Measurements from ENCODE around the gene GSC. TPM values are rescaled to one million over a fixed set of nuclear protein-coding genes. Genes with fewer than 3 reads are reported as not detected.

GSC gene
- total RNA-seq, 1 donor = 9.4 TPM

DNA sequence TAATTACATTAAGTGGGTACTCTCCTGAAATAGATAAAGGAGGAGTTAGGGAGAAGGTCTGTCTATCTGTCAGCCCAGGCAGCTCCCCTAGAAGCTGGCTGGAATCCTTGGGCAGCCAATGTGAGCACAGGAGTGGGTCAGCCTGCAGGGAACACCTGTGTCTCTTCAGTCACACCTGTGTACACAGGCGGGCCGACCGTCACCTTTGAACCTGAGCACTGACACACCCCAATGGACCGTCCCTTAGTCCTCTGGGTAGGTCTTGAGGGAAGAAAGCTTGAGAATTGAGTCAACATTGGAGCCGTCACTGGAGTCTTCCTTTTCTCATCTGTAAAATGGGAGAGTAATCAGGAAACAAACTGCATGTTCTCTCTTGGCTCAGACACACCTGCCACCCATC is 9.8 kb upstream of the GSC start:
- DNase-seq (ENCODE audit: insufficient read length, low spot score, missing footprints) = no peak
- Histone ChIP-seq H2AFZ (ENCODE audit: low read length) (no peak overlapping the region), H3K4me1 (ENCODE audit: insufficient read depth, low read length) (no peaks in the 10 kb centered on the region), H3K4me3 (ENCODE audit: insufficient read depth, low read length) (no peak overlapping the region), H3K4me2 (ENCODE audit: insufficient read depth, low read length) (no peak overlapping the region), H3K79me2 (ENCODE audit: insufficient read depth, low read length) (no peaks in the 10 kb centered on the region), H4K20me1 (ENCODE audit: insufficient read depth, low read length) (no peaks in the 10 kb centered on the region), H3K27ac (ENCODE audit: low read depth, low read length) (no peak overlapping the region), H3K27me3 (ENCODE audit: insufficient read depth, low read length) (peaks cover 9% of the 10 kb centered on the region), H3K9me3 (ENCODE audit: low read depth, low read length) (no peaks in the 10 kb centered on the region), H3K36me3 (ENCODE audit: insufficient read depth, low read length) (no peaks in the 10 kb centered on the region)
- TF ChIP-seq, protein P1, sequence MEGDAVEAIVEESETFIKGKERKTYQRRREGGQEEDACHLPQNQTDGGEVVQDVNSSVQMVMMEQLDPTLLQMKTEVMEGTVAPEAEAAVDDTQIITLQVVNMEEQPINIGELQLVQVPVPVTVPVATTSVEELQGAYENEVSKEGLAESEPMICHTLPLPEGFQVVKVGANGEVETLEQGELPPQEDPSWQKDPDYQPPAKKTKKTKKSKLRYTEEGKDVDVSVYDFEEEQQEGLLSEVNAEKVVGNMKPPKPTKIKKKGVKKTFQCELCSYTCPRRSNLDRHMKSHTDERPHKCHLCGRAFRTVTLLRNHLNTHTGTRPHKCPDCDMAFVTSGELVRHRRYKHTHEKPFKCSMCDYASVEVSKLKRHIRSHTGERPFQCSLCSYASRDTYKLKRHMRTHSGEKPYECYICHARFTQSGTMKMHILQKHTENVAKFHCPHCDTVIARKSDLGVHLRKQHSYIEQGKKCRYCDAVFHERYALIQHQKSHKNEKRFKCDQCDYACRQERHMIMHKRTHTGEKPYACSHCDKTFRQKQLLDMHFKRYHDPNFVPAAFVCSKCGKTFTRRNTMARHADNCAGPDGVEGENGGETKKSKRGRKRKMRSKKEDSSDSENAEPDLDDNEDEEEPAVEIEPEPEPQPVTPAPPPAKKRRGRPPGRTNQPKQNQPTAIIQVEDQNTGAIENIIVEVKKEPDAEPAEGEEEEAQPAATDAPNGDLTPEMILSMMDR (IDR thresholded peaks at IDR 0.05; ENCODE audit: extremely low read depth, low read depth, low read length) = no peak

DNA sequence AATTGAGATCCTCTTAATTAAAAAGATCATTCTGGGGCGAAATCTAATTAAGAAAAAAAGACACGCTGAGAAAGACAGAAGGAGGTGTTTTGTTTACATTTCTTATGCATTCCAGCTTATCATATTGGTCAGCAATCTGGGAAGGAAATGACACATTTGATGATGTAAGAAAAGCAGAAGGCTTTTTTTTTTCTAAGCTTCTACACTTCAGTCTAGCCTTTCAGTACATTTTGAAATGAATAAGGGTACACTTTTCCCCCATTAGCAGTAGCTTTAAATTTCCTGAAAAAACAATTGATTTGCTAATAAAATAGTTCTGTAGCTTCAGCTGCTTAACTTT is 5.9 kb upstream of the GSC start:
- Histone ChIP-seq H3K4me3 (ENCODE audit: insufficient read depth, low read length) (no peak overlapping the region), H3K27ac (ENCODE audit: low read depth, low read length) (no peak overlapping the region), H3K79me2 (ENCODE audit: insufficient read depth, low read length) (no peaks in the 10 kb centered on the region), H3K27me3 (ENCODE audit: insufficient read depth, low read length) (peaks cover 47% of the 10 kb centered on the region), H3K4me1 (ENCODE audit: insufficient read depth, low read length) (no peaks in the 10 kb centered on the region), H3K9me3 (ENCODE audit: low read depth, low read length) (no peaks in the 10 kb centered on the region), H2AFZ (ENCODE audit: low read length) (no peak overlapping the region), H3K4me2 (ENCODE audit: insufficient read depth, low read length) (no peak overlapping the region), H3K36me3 (ENCODE audit: insufficient read depth, low read length) (no peaks in the 10 kb centered on the region), H4K20me1 (ENCODE audit: insufficient read depth, low read length) (no peaks in the 10 kb centered on the region)
- DNase-seq (ENCODE audit: insufficient read length, low spot score, missing footprints) = no peak
- TF ChIP-seq, protein P1 (IDR thresholded peaks at IDR 0.05; ENCODE audit: extremely low read depth, low read depth, low read length) = no peak

DNA sequence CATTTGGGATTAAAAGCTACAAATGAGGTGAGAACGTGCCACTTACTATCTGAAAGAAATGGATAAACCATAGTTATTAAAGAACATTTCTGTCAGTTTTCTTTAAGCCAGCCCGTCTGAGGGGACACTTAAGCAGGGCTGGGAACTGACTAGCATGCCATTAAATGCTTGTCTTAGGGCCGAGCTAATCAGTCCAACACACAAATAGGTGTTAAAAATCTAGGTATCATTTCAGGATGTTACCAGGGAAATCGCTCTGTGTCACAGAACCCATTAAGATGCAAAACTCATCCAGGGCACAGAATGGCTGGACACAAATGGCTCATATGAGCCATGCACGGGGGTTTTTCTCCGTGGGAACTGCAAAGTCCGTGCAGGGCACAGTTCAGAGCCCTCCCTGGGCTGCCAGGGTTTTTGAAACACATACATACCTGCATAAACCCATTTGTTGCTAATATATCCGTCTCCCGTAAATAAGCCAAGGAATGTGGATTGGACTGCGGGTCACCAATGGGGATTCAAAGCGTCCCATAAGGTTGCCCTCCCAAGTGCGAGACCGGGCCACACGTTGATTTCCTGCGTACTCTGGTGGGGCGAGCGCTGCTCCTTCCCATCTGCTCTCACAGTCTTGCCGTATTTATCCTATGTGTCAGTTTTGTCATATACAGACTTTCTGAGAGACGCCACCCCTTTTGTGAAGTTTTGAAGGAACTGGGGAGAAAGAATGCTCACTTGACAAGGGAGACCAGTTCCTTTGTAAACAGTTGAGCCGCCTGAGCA is 5.4 kb upstream of the GSC start:
- TF ChIP-seq, protein P1 (IDR thresholded peaks at IDR 0.05; ENCODE audit: extremely low read depth, low read depth, low read length) = no peak
- no peak overlapping the region for H3K4me2 ChIP-seq (ENCODE audit: insufficient read depth, low read length)

DNA sequence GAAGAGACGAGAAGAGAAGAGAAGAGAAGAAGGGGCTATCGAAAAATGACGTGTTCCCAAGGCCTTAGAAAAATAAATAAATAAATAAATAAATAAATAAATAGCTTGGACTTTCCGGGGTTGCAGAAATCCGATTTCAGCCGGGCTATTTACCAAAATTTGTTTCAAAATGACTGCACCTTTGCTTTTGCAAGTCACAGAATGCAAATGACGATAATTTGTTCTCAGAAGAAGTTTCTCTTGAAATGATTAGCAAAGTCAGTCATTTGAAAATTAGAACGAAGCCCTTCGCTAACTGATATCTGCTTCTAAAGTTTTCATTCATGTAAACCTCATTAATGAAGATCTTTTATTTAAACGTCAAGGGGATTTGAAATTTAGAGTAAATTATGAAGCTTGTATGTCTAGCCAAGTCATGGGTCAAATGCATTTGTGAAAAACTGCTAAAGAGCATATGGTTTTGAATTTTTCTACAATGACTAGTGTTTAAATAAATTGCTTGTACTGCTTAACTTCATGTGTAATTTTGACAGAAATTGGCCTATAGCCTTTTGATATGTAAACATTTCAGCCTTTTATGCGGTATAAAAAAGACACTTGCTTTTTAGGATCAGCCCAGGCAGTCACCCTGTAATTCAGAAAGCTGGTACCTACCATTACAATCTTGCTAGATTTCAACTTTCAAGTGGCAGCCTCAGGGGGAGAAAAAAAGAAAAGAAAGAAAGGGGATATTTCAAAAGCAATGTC is 4.6 kb upstream of the GSC start:
- H4K20me1 ChIP-seq (ENCODE audit: insufficient read depth, low read length) = no peaks in the 10 kb centered on the region
- no peaks in the 10 kb centered on the region for H3K36me3 ChIP-seq (ENCODE audit: insufficient read depth, low read length)
- no peaks in the 10 kb centered on the region for H3K9me3 ChIP-seq (ENCODE audit: low read depth, low read length)
- H3K4me2 ChIP-seq (ENCODE audit: insufficient read depth, low read length) = no peak overlapping the region
- TF ChIP-seq, protein P1 (IDR thresholded peaks at IDR 0.05; ENCODE audit: extremely low read depth, low read depth, low read length) = no peak
- no peak for DNase-seq (ENCODE audit: insufficient read length, low spot score, missing footprints)
- H3K4me1 ChIP-seq (ENCODE audit: insufficient read depth, low read length) = no peaks in the 10 kb centered on the region
- no peak overlapping the region for H2AFZ ChIP-seq (ENCODE audit: low read length)
- no peak overlapping the region for H3K4me3 ChIP-seq (ENCODE audit: insufficient read depth, low read length)
- no peaks in the 10 kb centered on the region for H3K79me2 ChIP-seq (ENCODE audit: insufficient read depth, low read length)
- peaks cover 54% of the 10 kb centered on the region for H3K27me3 ChIP-seq (ENCODE audit: insufficient read depth, low read length)
- no peak overlapping the region for H3K27ac ChIP-seq (ENCODE audit: low read depth, low read length)

More for the DNA sequence above, 5.4 kb upstream of the GSC start:
- Histone ChIP-seq H3K36me3 (ENCODE audit: insufficient read depth, low read length) (no peaks in the 10 kb centered on the region), H4K20me1 (ENCODE audit: insufficient read depth, low read length) (no peaks in the 10 kb centered on the region), H2AFZ (ENCODE audit: low read length) (no peak overlapping the region), H3K4me3 (ENCODE audit: insufficient read depth, low read length) (no peak overlapping the region), H3K9me3 (ENCODE audit: low read depth, low read length) (no peaks in the 10 kb centered on the region), H3K79me2 (ENCODE audit: insufficient read depth, low read length) (no peaks in the 10 kb centered on the region), H3K27me3 (ENCODE audit: insufficient read depth, low read length) (peaks cover 52% of the 10 kb centered on the region), H3K4me1 (ENCODE audit: insufficient read depth, low read length) (no peaks in the 10 kb centered on the region), H3K27ac (ENCODE audit: low read depth, low read length) (no peak overlapping the region)
- DNase-seq (ENCODE audit: insufficient read length, low spot score, missing footprints) = no peak
